Naive thymus-derived CD4-positive, alpha-beta T cell (primary cell): ENCODE measurements around the gene TSPAN3. TPM values are rescaled to one million over a fixed set of nuclear protein-coding genes. Genes with fewer than 3 reads are reported as not detected.

ENCODE experiments used
- ATAC-seq: fragments of 150-1000 bp; cut with Tn5 transposase; 2 replicates; pipeline ENCODE4 v1.10.0; 2021; ENCODE audit warnings: mild to moderate bottlenecking, moderate library complexity
- CTCF ChIA-PET: fragments of 350-600 bp; sonication (Branson Sonifier 250); formaldehyde crosslinking; loops from one replicate; lab custom pipeline; 2021; ENCODE audit warnings: antibody characterized with exemption; lab: Charles Lee
- POLR2A ChIA-PET: fragments of 350-600 bp; sonication (Branson Sonifier 250); formaldehyde crosslinking; loops from one replicate; lab custom pipeline; 2021; ENCODE audit warnings: antibody characterized with exemption, inconsistent platforms; lab: Charles Lee
- DNase-seq, 9 donors: peaks; one replicate each; pipeline versions ENCODE4 v3.0.0 to v3.0.0-alpha.2; 2020 to 2022; ENCODE audit warnings: mixed read lengths in 1 of 9
- H3K27ac ChIP-seq: one replicate; pipeline ENCODE4 v1.7.0; 2013; ENCODE audit warnings: mild to moderate bottlenecking, low read depth, low read length, moderate library complexity
- H3K27me3 ChIP-seq, 2 donors: one replicate each; pipeline ENCODE4 v1.7.0; 2013; ENCODE audit warnings: low read length in 2 of 2, mild to moderate bottlenecking in 2 of 2, moderate library complexity in 2 of 2; ENCODE audit not compliant: control insufficient read depth in 2 of 2, insufficient read depth in 2 of 2
- H3K36me3 ChIP-seq, 3 experiments: 1 replicate in 2 of 3; 2 replicates in 1 of 3; pipeline ENCODE4 v1.7.0; 2013; ENCODE audit warnings: low read length in 3 of 3, mild to moderate bottlenecking in 3 of 3, moderate library complexity in 1 of 3; ENCODE audit not compliant: insufficient read depth in 3 of 3, control insufficient read depth in 2 of 3
- H3K4me1 ChIP-seq, 2 donors: one replicate each; pipeline ENCODE4 v1.7.0; 2013; ENCODE audit warnings: low read length in 2 of 2, mild to moderate bottlenecking in 2 of 2, moderate library complexity in 1 of 2; ENCODE audit not compliant: control insufficient read depth in 2 of 2, insufficient read depth in 2 of 2
- H3K4me3 ChIP-seq: 2 replicates; pipeline ENCODE4 v1.7.0; 2013; ENCODE audit warnings: mild to moderate bottlenecking, low read length
- H3K9me3 ChIP-seq, 3 experiments: 1 replicate in 2 of 3; 2 replicates in 1 of 3; pipeline ENCODE4 v1.7.0; 2013; ENCODE audit warnings: low read length in 3 of 3; ENCODE audit not compliant: control insufficient read depth in 2 of 3
- H3K27ac Mint-ChIP-seq, 9 donors: one replicate each; pipeline ENCODE4 v1.8.0; 2020 to 2022; ENCODE audit warnings: mixed read lengths in 9 of 9, mild to moderate bottlenecking in 8 of 9, moderate library complexity in 5 of 9, inconsistent platforms in 2 of 9
- H3K27me3 Mint-ChIP-seq, 5 donors: one replicate each; pipeline ENCODE4 v1.8.0; 2021 to 2022; ENCODE audit warnings: mixed read lengths in 5 of 5, mild to moderate bottlenecking in 1 of 5
- H3K36me3 Mint-ChIP-seq, 5 donors: one replicate each; pipeline ENCODE4 v1.8.0; 2020 to 2022; ENCODE audit warnings: mixed read lengths in 5 of 5, mild to moderate bottlenecking in 3 of 5, inconsistent platforms in 1 of 5
- H3K4me1 Mint-ChIP-seq, 7 donors: one replicate each; pipeline ENCODE4 v1.8.0; 2020 to 2022; ENCODE audit warnings: mixed read lengths in 7 of 7, mild to moderate bottlenecking in 3 of 7, inconsistent platforms in 1 of 7
- H3K4me3 Mint-ChIP-seq, 10 donors: one replicate each; pipeline ENCODE4 v1.8.0; 2020 to 2022; ENCODE audit warnings: mild to moderate bottlenecking in 10 of 10, mixed read lengths in 10 of 10, moderate library complexity in 6 of 10, inconsistent platforms in 2 of 10
- H3K9me3 Mint-ChIP-seq, 11 donors: one replicate each; pipeline ENCODE4 v1.8.0; 2020 to 2022; ENCODE audit warnings: mixed read lengths in 11 of 11, mild to moderate bottlenecking in 4 of 11, inconsistent platforms in 1 of 11, moderate library complexity in 1 of 11
- intact Hi-C, 2 donors: fragments of 100-400 bp; cut with micrococcal nuclease; formaldehyde crosslinking; loops; one replicate each; pipeline ENCODE4 v1.15.1; 2023
- polyA plus RNA-seq, 2 donors: library from polyadenylated mRNA; unstranded; fragments of 300-500 nt; fragmentation: Illumina TruSeq; gene quantifications; one replicate each; pipeline ENCODE4 v1.2.3, GENCODE V29; 2021
- total RNA-seq, 6 experiments: library from RNA in 5 of 6; stranded (reverse) in 5 of 6; gene quantifications; 1 replicate in 5 of 6; 2 replicates in 1 of 6; pipeline ENCODE4 v1.2.3 and lab custom pipeline; 2021 to 2026

The TSPAN3 gene
- total and polyA plus RNA-seq, 7 experiments from 2014 or later: 17.5 to 101 (median 24.1) TPM

GRCh38 chr15:77002954-77003912 lies 67.7 kb downstream of the TSPAN3 start:
- CTCF ChIA-PET: interaction anchor here (0.6 to 1.3 kb wide), 3 partner anchors 10 to 30 kb away, joined by 3 to 6 read pairs (median 3); no protein-coding TSS in a partner anchor
- DNase-seq: peak in 8 of 9 donors; percentile 55 to 76 (median 66)
- Histone ChIP-seq H3K9me3 (no peaks in the 10 kb centered on the region), H3K27me3 (no peaks in the 10 kb centered on the region), H3K4me1 (peaks cover 45 to 77% of the 10 kb centered on the region in 2 donors), H3K36me3 (peaks cover 0 to 15% (median 3%) of the 10 kb centered on the region in 3 experiments), H3K27ac (peak overlapping the region; percentile 72), H3K4me3 (peak overlapping the region; percentile 28)
- intact Hi-C loops: loop anchor here (1.0 kb wide), 3 partner anchors 8 to 19 kb away; partner anchors contain the start of gene PSTPIP1 (in 2 of the 2)
- POLR2A ChIA-PET: interaction anchor here (0.6 to 1.9 kb wide), 5 partner anchors 9 to 27 kb away, joined by 3 to 7 read pairs (median 5); partner anchors contain the start of gene PSTPIP1
- ATAC-seq: peak; percentile 87
- H3K36me3 Mint-ChIP-seq: peaks cover 4 to 46% (median 12%) of the 10 kb centered on the region in 5 donors
- H3K27ac Mint-ChIP-seq: peak overlapping the region; percentile 78 to 94 (median 87)
- H3K4me3 Mint-ChIP-seq: peak overlapping the region; percentile 39 to 85 (median 76)
- no peaks in the 10 kb centered on the region for H3K27me3 Mint-ChIP-seq
- peaks cover 0 to 3% (median 0%) of the 10 kb centered on the region in 11 donors for H3K9me3 Mint-ChIP-seq
- peaks cover 65 to 89% (median 84%) of the 10 kb centered on the region in 7 donors for H3K4me1 Mint-ChIP-seq

DNA sequence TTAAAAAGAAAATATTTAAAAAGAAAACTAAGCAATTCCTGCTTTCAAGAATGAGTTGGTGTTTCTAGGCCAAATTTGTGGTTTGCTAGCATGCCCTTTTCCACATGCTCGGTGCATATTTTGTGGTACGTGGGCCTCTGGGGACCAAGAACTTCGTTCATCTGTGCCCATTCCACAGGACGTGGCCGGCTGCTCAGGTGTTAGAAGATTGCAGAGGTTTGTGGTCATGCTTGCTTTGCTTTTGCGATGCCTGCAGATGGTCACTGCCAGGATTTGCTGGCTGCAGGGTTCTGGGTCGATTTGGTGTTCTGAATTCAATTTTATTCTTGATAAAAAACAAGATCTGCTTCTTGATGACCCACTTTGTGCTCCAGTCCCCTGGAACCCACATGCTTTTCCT lies 68.5 kb downstream of the TSPAN3 start:
- H3K4me3 ChIP-seq: peak overlapping the region; percentile 28
- H3K9me3 Mint-ChIP-seq: peaks cover 0 to 3% (median 0%) of the 10 kb centered on the region in 11 donors
- H3K4me1 Mint-ChIP-seq: peaks cover 72 to 93% (median 90%) of the 10 kb centered on the region in 7 donors
- H3K27me3 Mint-ChIP-seq: no peaks in the 10 kb centered on the region
- DNase-seq (no peak), ATAC-seq (no peak)
- peaks cover 0 to 15% (median 3%) of the 10 kb centered on the region in 3 experiments for H3K36me3 ChIP-seq
- intact Hi-C loops: no loop called here
- H3K27ac Mint-ChIP-seq: peak overlapping the region; percentile 78 to 94 (median 87)
- peaks cover 4 to 49% (median 12%) of the 10 kb centered on the region in 5 donors for H3K36me3 Mint-ChIP-seq
- CTCF ChIA-PET: interaction anchor here (1.1 to 1.3 kb wide), 2 partner anchors 11 to 29 kb away, joined by 3 to 6 read pairs; no protein-coding TSS in a partner anchor
- H3K27ac ChIP-seq: peak overlapping the region; percentile 72
- no peaks in the 10 kb centered on the region for H3K27me3 ChIP-seq
- H3K9me3 ChIP-seq: no peaks in the 10 kb centered on the region
- POLR2A ChIA-PET: interaction anchor here (1.0 to 1.2 kb wide), 3 partner anchors 8 to 13 kb away, joined by 3 to 6 read pairs (median 5); partner anchors contain the start of gene PSTPIP1
- H3K4me1 ChIP-seq: peaks cover 53 to 79% of the 10 kb centered on the region in 2 donors
- H3K4me3 Mint-ChIP-seq: peak overlapping the region; percentile 39 to 85 (median 76)

DNA sequence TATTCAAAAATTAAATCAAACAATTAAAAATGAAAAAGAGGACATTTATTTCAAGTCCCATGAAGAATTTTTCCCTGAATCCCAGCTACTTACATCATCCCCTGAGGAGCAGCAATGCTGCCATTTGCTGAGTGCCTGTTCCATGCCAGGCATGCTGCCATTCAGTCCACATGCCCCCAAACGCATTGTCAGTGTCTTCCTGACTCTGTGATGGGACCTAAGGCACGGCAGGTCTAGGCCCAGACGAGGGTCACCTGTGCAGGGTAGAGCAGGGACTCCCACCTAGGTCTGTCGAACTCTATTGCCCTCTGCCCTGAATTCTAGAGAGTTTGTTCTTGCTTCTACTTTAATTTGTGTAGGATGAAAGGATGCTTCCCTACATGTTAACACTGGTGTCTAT lies 68.9 kb downstream of the TSPAN3 start:
- ATAC-seq (no peak), DNase-seq (no peak)
- Histone ChIP-seq H3K4me1 (peaks cover 57 to 84% of the 10 kb centered on the region in 2 donors), H3K4me3 (no peak overlapping the region), H3K27ac (peak overlapping the region; percentile 72), H3K27me3 (no peaks in the 10 kb centered on the region), H3K9me3 (no peaks in the 10 kb centered on the region), H3K36me3 (peaks cover 0 to 12% (median 3%) of the 10 kb centered on the region in 3 experiments)
- Mint-ChIP-seq H3K4me3 (peak overlapping the region in 9 of 10 donors; percentile 2 to 85 (median 74)), H3K4me1 (peaks cover 72 to 95% (median 93%) of the 10 kb centered on the region in 7 donors), H3K36me3 (peaks cover 4 to 53% (median 12%) of the 10 kb centered on the region in 5 donors), H3K27ac (peak overlapping the region; percentile 66 to 91 (median 85)), H3K9me3 (peaks cover 0 to 3% (median 0%) of the 10 kb centered on the region in 11 donors), H3K27me3 (no peaks in the 10 kb centered on the region)
- CTCF ChIA-PET: interaction anchor here (0.7 kb wide), 1 partner anchor 22 kb away, joined by 3 read pairs; no protein-coding TSS in a partner anchor
- POLR2A ChIA-PET: interaction anchor here (0.7 kb wide), 1 partner anchor 9 kb away, joined by 3 read pairs; no protein-coding TSS in a partner anchor
- intact Hi-C loops: no loop called here

DNA sequence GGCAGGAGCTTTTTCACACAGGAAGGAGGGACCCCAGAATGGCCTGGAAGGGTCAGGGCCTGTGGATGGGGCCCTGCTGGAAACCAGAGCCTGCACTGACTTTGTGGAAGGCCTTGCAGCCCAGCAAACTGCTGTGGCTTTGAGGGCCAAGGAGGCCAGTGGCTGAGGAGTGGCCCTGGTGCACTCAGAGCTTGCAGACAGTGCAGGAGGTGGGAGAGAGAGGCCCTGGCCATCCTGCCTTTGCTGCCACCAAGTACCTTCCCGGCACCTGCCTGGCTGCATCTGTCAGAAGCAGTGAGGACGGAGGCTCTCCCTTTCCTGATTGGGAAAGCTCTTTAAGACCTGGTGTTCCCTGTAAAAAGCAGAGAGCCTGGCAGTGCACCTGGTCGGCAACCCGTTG lies 69.6 kb downstream of the TSPAN3 start:
- H3K27ac ChIP-seq: peak overlapping the region; percentile 15

GRCh38 chr15:76999996-77000395 lies 70.9 kb downstream of the TSPAN3 start:
- H3K4me1 ChIP-seq: peaks cover 70 to 87% of the 10 kb centered on the region in 2 donors
- DNase-seq (no peak), ATAC-seq (no peak)
- Mint-ChIP-seq H3K27me3 (no peaks in the 10 kb centered on the region), H3K27ac (peak overlapping the region in 6 of 9 donors; percentile 36 to 97 (median 68)), H3K4me1 (peaks cover 74 to 92% (median 81%) of the 10 kb centered on the region in 7 donors), H3K4me3 (peak overlapping the region in 3 of 10 donors; percentile 9 to 45 (median 20)), H3K36me3 (peaks cover 4 to 55% (median 6%) of the 10 kb centered on the region in 5 donors), H3K9me3 (peaks cover 0 to 3% (median 0%) of the 10 kb centered on the region in 11 donors)
- peaks cover 0 to 8% (median 3%) of the 10 kb centered on the region in 3 experiments for H3K36me3 ChIP-seq
- intact Hi-C loops: no loop called here
- H3K9me3 ChIP-seq: no peaks in the 10 kb centered on the region
- POLR2A ChIA-PET: interaction anchor here (1.3 to 6.2 kb wide), 2 partner anchors 11 to 23 kb away, joined by 5 to 81 read pairs; no protein-coding TSS in a partner anchor
- CTCF ChIA-PET: interaction anchor here (1.0 kb wide), 1 partner anchor 13 kb away, joined by 4 read pairs; no protein-coding TSS in a partner anchor
- H3K27ac ChIP-seq: peak overlapping the region; percentile 14
- H3K4me3 ChIP-seq: no peak overlapping the region
- H3K27me3 ChIP-seq: no peaks in the 10 kb centered on the region

More for the DNA sequence above, 69.6 kb downstream of the TSPAN3 start:
- no peaks in the 10 kb centered on the region for H3K9me3 ChIP-seq
- intact Hi-C loops: no loop called here
- DNase-seq (no peak), ATAC-seq (no peak)
- ChIA-PET CTCF (interaction anchor here (0.7 kb wide), 1 partner anchor 22 kb away, joined by 3 read pairs; no protein-coding TSS in a partner anchor), POLR2A (interaction anchor here (0.7 to 1.1 kb wide), 2 partner anchors 10 to 24 kb away, joined by 3 to 4 read pairs; no protein-coding TSS in a partner anchor)
- peaks cover 0 to 8% (median 3%) of the 10 kb centered on the region in 3 experiments for H3K36me3 ChIP-seq
- H3K27me3 ChIP-seq: no peaks in the 10 kb centered on the region
- Mint-ChIP-seq H3K4me3 (peak overlapping the region in 8 of 10 donors; percentile 32 to 85 (median 58)), H3K27me3 (no peaks in the 10 kb centered on the region), H3K9me3 (peaks cover 0 to 3% (median 0%) of the 10 kb centered on the region in 11 donors), H3K36me3 (peaks cover 4 to 53% (median 12%) of the 10 kb centered on the region in 5 donors), H3K27ac (peak overlapping the region; percentile 45 to 88 (median 78)), H3K4me1 (peaks cover 74 to 93% (median 88%) of the 10 kb centered on the region in 7 donors)
- H3K4me3 ChIP-seq: no peak overlapping the region
- H3K4me1 ChIP-seq: peaks cover 63 to 90% of the 10 kb centered on the region in 2 donors
